Brain microvascular endothelial cell (primary cell): ENCODE data around the gene NLN.

ENCODE experiments used
- DNase-seq: peaks from one replicate; pipeline ENCODE4 v3.0.0-alpha.2; 2020
- H3K27ac ChIP-seq: fragments of 250-450 bp; sonication (Bioruptor Pico); 2 replicates; pipeline ENCODE4 v1.5.1; 2020; ENCODE audit warnings: mild to moderate bottlenecking, moderate library complexity
- H3K27me3 ChIP-seq: fragments of 250-450 bp; sonication (Bioruptor Pico); replicated peaks from 2 replicates; pipeline ENCODE4 v1.5.1; 2020; ENCODE audit warnings: mild to moderate bottlenecking
- H3K36me3 ChIP-seq: fragments of 250-450 bp; sonication (Bioruptor Pico); replicated peaks from 2 replicates; pipeline ENCODE4 v1.5.1; 2020; ENCODE audit warnings: mild to moderate bottlenecking
- H3K4me3 ChIP-seq: 2 replicates; pipeline ENCODE4 v1.5.1; 2011; ENCODE audit warnings: low read depth, mild to moderate bottlenecking, control low read depth, low read length, moderate library complexity
- in situ Hi-C: cut with HindIII; loops from 2 replicates; pipeline ENCODE4 v1.10.0; 2017; ENCODE audit warnings: low sequenced_read_pairs, low pct_ligation_motif_present
- TF ChIP-seq, protein P1 (sequence below): IDR thresholded peaks from 2 replicates; pipeline ENCODE4 v1.5.1; 2011; ENCODE audit warnings: low read depth, mild to moderate bottlenecking, moderate library complexity, low read length, control low read depth, inconsistent platforms; ENCODE audit errors: missing control alignments

The NLN gene

DNA sequence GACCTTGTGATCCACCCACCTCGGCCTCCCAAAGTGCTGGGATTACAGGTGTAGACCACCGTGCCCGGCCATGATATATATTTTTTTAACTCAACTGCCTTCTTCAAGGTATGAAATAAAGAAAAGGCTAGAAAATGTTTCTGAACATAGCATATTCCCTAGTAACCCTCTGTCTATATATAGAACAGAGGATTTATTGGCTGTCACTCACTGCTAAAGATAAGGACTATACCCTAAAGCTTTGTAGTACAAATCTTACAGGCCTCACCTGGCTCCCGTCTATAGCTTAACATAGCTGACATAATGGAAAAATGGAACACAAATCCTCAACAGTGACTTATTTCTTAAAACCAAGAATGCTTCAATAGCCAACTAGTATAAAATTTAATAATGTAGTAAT, 14.3 kb upstream of the NLN start:
- no peak for DNase-seq
- TF ChIP-seq, protein P1, sequence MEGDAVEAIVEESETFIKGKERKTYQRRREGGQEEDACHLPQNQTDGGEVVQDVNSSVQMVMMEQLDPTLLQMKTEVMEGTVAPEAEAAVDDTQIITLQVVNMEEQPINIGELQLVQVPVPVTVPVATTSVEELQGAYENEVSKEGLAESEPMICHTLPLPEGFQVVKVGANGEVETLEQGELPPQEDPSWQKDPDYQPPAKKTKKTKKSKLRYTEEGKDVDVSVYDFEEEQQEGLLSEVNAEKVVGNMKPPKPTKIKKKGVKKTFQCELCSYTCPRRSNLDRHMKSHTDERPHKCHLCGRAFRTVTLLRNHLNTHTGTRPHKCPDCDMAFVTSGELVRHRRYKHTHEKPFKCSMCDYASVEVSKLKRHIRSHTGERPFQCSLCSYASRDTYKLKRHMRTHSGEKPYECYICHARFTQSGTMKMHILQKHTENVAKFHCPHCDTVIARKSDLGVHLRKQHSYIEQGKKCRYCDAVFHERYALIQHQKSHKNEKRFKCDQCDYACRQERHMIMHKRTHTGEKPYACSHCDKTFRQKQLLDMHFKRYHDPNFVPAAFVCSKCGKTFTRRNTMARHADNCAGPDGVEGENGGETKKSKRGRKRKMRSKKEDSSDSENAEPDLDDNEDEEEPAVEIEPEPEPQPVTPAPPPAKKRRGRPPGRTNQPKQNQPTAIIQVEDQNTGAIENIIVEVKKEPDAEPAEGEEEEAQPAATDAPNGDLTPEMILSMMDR: no peak
- Histone ChIP-seq H3K27ac (no peak overlapping the region), H3K4me3 (no peak overlapping the region), H3K36me3 (peaks cover 10% of the 10 kb centered on the region), H3K27me3 (no peaks in the 10 kb centered on the region)
- in situ Hi-C loops: no loop called here

DNA sequence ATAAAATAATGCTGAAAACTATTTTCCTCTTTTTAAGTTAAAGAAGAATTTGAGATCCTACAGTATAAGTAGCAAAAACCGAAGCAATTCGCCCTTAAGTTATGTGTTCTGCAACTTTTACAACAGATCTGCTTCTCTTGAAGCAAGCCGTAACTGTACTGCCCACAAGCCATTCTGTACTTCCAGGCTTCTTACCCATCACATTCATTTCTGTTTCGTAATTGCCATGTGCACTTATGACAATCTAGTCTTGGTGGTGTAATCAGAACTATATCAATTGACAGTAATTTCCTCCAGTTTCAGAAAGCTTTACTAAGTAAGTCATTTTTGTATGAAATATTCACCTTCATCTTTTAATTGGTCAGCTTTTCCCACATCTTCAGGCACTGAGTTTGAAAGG, 13.9 kb upstream of the NLN start:
- H3K27me3 ChIP-seq: no peaks in the 10 kb centered on the region
- H3K4me3 ChIP-seq: no peak overlapping the region
- no peak overlapping the region for H3K27ac ChIP-seq
- DNase-seq: no peak
- in situ Hi-C loops: no loop called here
- TF ChIP-seq, protein P1: no peak
- peaks cover 10% of the 10 kb centered on the region for H3K36me3 ChIP-seq

DNA sequence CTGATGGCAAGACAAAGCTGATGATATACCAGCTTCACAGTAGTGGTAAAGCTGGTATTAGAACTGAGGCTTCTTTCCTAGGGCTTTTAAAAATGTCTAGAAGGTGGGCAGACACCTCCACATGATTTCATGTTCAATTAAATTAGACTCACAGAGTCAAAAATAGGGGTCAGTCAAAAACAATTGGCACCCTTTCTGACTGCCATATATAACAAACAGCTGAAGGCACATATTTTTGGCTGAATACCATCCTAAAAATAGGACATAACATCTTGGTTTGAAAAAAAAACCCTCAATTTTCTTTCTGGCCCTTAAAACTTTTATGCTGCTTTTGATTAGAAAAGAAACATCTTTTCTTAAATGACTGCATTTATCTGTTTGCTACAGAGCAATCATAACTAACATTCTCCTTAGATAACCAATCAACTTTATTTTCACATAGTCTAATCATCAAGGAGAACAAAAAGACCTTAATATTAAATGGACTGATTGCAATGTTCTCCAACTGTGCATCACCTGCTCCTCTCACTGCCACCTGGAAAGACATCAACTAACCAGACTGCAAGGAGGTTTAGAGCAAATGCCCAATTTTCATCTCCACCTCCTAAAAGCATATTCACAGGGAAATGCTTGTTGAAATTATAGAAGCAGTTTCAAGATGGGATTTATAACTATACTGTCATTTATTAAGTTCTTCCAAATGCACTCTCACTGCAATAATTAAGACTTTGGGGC, 3.3 kb upstream of the NLN start:
- TF ChIP-seq, protein P1: no peak
- in situ Hi-C loops: no loop called here

DNA sequence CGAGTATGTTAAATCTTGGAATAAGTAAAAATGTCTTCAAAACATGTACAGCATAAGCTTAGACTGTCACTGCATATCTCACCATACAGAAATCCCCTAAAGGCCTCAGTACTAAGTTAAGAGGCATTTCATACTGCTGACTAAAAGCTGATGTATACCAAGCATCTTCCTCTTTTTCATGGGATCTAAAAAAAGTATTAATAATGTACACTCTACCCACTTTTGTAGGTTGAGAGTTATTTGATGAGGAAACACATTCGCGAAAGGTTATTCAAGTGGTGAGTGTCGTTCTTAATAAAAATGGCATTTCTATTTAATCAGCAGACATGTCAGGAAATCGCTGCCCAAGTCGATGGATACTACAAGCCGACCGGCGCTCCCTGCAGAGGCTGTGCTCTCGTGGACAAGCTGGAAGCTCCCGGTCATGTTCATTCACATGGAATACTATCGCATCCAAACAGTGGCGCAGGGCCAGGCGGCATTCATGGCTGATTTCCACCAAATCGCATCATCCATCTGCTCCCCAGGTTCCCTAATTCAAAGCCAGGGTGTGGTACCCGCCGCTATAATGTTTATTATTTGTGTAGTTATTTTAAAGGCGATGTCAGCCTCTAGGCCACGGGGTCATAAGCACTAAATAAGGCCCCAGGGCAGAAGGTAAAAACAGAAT, 820 bp upstream of the NLN start:
- in situ Hi-C loops: no loop called here
- TF ChIP-seq, protein P1: no peak
- peak; percentile 73 for DNase-seq
- Histone ChIP-seq H3K27me3 (no peaks in the 10 kb centered on the region), H3K36me3 (no peaks in the 10 kb centered on the region), H3K27ac (peak overlapping the region; percentile 36), H3K4me3 (peak overlapping the region; percentile 84)

More for the DNA sequence above, 3.3 kb upstream of the NLN start:
- DNase-seq: no peak
- Histone ChIP-seq H3K36me3 (no peaks in the 10 kb centered on the region), H3K27me3 (no peaks in the 10 kb centered on the region), H3K27ac (no peak overlapping the region), H3K4me3 (no peak overlapping the region)

DNA sequence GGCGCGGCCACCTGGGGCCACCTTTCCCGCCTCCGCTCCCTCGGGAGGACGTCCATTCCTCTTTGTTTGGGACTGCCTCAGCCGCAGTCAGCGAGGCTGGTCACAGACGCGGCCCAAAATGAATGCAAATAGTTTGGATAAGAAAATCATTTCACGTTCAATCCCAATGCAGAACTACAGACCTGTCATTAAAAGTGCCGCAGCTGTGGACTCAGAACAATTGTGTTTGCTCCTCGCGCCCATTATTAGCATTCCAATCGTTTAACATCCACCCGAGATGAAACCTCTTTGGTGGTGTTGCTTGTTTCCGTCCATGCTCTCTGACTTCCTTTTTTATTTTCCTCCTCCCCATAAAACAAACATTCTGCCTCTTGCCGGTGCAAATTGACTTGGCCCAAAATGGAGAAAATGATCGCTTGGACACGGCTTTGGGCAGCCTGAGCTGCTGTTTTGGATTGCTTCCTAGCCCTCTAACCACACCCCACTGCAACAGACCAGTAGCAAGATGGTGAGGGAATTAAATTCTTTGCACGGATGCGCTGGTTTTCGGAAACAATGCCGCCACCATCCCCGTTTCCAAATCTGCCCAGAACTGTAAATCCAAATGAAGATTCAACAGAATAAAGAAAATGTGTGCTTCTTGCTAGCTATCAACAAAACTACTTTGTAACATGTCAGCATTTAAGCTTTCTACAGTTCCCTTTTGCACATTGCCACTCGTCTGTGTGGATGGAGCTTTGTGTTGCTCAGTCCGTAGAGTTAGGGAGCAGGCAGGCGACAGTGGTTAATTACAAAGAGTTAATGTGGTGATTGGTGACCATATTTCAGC, 784 bp downstream of the NLN start:
- in situ Hi-C loops: no loop called here

More for the DNA sequence above, 784 bp downstream of the NLN start:
- Histone ChIP-seq H3K36me3 (no peaks in the 10 kb centered on the region), H3K4me3 (peak overlapping the region; percentile 84), H3K27ac (peak overlapping the region; percentile 53), H3K27me3 (no peaks in the 10 kb centered on the region)
- TF ChIP-seq, protein P1: no peak
- DNase-seq: peak; percentile 49
